Prostate gland (tissue), 2 donors: ENCODE measurements around the gene PALM3.

ENCODE experiments used
- CTCF ChIP-seq, 4 experiments: fragments of 200-600 bp in 2 of 4; fragments of 450-650 bp in 2 of 4; sonication (generic) in 2 of 4; IDR thresholded peaks; 1 replicate in 3 of 4; 2 replicates in 1 of 4; pipeline ENCODE4 v1.5.1; 2016 to 2019; ENCODE audit warnings: antibody characterized with exemption in 4 of 4, mild to moderate bottlenecking in 2 of 4, moderate library complexity in 2 of 4
- POLR2AphosphoS5 ChIP-seq: sonication (generic); formaldehyde crosslinking; IDR thresholded peaks from one replicate; pipeline ENCODE4 v1.6.1; 2017; ENCODE audit warnings: antibody characterized with exemption

- TF ChIP-seq CTCF (IDR thresholded peaks at IDR 0.05): no peak
- no peak for TF ChIP-seq POLR2AphosphoS5
Measured at GRCh38 chr19:14056069-14056666, 5.7 kb downstream of the PALM3 start.
